ENCODE measurements around the gene POLR1D.

DNA sequence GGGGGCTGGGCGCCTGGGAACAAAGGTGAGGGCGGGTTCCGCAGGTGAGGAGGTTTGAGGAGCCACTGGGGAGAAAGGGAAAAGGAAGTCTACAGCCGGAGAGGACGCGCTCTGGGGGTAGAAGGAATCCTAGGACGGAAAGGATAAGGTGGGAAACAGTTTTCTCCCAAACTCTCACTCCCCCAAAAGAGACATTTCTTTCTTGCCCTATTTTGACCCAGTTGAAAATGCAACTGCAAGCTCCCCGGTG lies 651 bp upstream of the POLR1D start:
- TF ChIP-seq, protein P1, sequence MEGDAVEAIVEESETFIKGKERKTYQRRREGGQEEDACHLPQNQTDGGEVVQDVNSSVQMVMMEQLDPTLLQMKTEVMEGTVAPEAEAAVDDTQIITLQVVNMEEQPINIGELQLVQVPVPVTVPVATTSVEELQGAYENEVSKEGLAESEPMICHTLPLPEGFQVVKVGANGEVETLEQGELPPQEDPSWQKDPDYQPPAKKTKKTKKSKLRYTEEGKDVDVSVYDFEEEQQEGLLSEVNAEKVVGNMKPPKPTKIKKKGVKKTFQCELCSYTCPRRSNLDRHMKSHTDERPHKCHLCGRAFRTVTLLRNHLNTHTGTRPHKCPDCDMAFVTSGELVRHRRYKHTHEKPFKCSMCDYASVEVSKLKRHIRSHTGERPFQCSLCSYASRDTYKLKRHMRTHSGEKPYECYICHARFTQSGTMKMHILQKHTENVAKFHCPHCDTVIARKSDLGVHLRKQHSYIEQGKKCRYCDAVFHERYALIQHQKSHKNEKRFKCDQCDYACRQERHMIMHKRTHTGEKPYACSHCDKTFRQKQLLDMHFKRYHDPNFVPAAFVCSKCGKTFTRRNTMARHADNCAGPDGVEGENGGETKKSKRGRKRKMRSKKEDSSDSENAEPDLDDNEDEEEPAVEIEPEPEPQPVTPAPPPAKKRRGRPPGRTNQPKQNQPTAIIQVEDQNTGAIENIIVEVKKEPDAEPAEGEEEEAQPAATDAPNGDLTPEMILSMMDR (IDR thresholded peaks at IDR 0.05), result no peak
- TF ChIP-seq POLR2A (IDR thresholded peaks at IDR 0.05), result no peak
- TF ChIP-seq EP300 (IDR thresholded peaks at IDR 0.05), result no peak
